Measurements from ENCODE around the gene ADCY3. TPM values are rescaled to one million over a fixed set of nuclear protein-coding genes. Genes with fewer than 3 reads are reported as not detected.

Gene ADCY3
- total and polyA plus RNA-seq, 10 of the 15 experiments (the other 5 are each of a cell fraction or from before 2014, with no cell fraction given), result 2.8 to 102 (median 50.4) TPM

GRCh38 chr2:24930768-24931167, 10.7 kb upstream of the ADCY3 start (continued):
- TF ChIP-seq TCF3 (IDR thresholded peaks at IDR 0.05; ENCODE audit: borderline replicate concordance, insufficient read depth, low read depth, low read length) (0 out of 2 replicates have a peak, but pooled peaks have one; percentile 19), CEBPZ (IDR thresholded peaks at IDR 0.05; ENCODE audit: low read depth, low read length) (no peak), BHLHE40 (IDR thresholded peaks at IDR 0.05; ENCODE audit: borderline replicate concordance in 1 of 2, low read depth in 2 of 2, low read length in 1 of 2) (peak in 1 of 2 experiments; percentile 30; a peak in 1 of 4 replicates), DPF2 (IDR thresholded peaks at IDR 0.05) (no peak), MEF2A (IDR thresholded peaks at IDR 0.05; ENCODE audit: insufficient read depth, low read depth, low read length) (peak; percentile 79), CREB1 (IDR thresholded peaks at IDR 0.05; ENCODE audit: low read depth) (no peak), ZSCAN29 (IDR thresholded peaks at IDR 0.05) (no peak), SUPT20H (IDR thresholded peaks at IDR 0.05; ENCODE audit: borderline replicate concordance, control insufficient read depth, low read depth, low read length) (no peak), ATF2 (IDR thresholded peaks at IDR 0.05; ENCODE audit: low read length) (peak; percentile 44; the same call in 1 of the 2 replicates)
